Endothelial cell (in vitro differentiated cells): ENCODE measurements around the gene VSTM4. TPM values are rescaled to one million over a fixed set of nuclear protein-coding genes. Genes with fewer than 3 reads are reported as not detected.

Source experiments
- DNase-seq: peaks from one replicate; pipeline ENCODE4 v3.0.0; 2021; ENCODE audit warnings: low spot score
- H3K27ac Mint-ChIP-seq: one replicate; pipeline ENCODE4 v1.8.0; 2021; ENCODE audit warnings: mixed read lengths, inconsistent platforms; ENCODE audit not compliant: unreplicated experiment
- H3K27me3 Mint-ChIP-seq: one replicate; pipeline ENCODE4 v1.8.0; 2021; ENCODE audit warnings: mild to moderate bottlenecking, moderate library complexity, mixed read lengths, inconsistent platforms; ENCODE audit not compliant: unreplicated experiment
- H3K36me3 Mint-ChIP-seq: one replicate; pipeline ENCODE4 v1.8.0; 2021; ENCODE audit warnings: mild to moderate bottlenecking, low read depth, mixed read lengths, inconsistent platforms; ENCODE audit not compliant: unreplicated experiment
- H3K4me1 Mint-ChIP-seq: one replicate; pipeline ENCODE4 v1.8.0; 2021; ENCODE audit warnings: mild to moderate bottlenecking, mixed read lengths, inconsistent platforms; ENCODE audit not compliant: unreplicated experiment
- H3K4me3 Mint-ChIP-seq: one replicate; pipeline ENCODE4 v1.8.0; 2021; ENCODE audit warnings: mild to moderate bottlenecking, mixed read lengths, inconsistent platforms; ENCODE audit not compliant: unreplicated experiment
- H3K9me3 Mint-ChIP-seq: one replicate; pipeline ENCODE4 v1.8.0; 2021; ENCODE audit warnings: mixed read lengths, inconsistent platforms; ENCODE audit not compliant: unreplicated experiment
- CTCF ChIP-seq: fragments of 200-600 bp; sonication (generic); IDR thresholded peaks from one replicate; pipeline ENCODE4 v1.5.0; 2021; ENCODE audit warnings: antibody characterized with exemption; ENCODE audit not compliant: unreplicated experiment
- total RNA-seq: library from RNA; stranded (reverse); fragmentation: NEBNext Ultra II Directional; extraction: Animal tissue kit (Norgen Biotek cat#: 25700); gene quantifications from one replicate; pipeline ENCODE4 v1.2.1, GENCODE V29; 2021; ENCODE audit not compliant: unreplicated experiment

VSTM4 gene
- total RNA-seq, 1 donor from 2014 or later = 0.38 TPM

- no peak for DNase-seq
- no peaks in the 10 kb centered on the region for H3K9me3 Mint-ChIP-seq
- no peak overlapping the region for H3K4me3 Mint-ChIP-seq
- no peaks in the 10 kb centered on the region for H3K36me3 Mint-ChIP-seq
- H3K27me3 Mint-ChIP-seq = peaks cover 1% of the 10 kb centered on the region
- peaks cover 2% of the 10 kb centered on the region for H3K4me1 Mint-ChIP-seq
- no peak for TF ChIP-seq CTCF
- no peak overlapping the region for H3K27ac Mint-ChIP-seq
Measured at GRCh38 chr10:49158404-49158803, 43.1 kb upstream of the VSTM4 start.

GRCh38 chr10:49157229-49157628 is 41.9 kb upstream of the VSTM4 start:
- H3K27me3 Mint-ChIP-seq = peaks cover 1% of the 10 kb centered on the region
- no peaks in the 10 kb centered on the region for H3K9me3 Mint-ChIP-seq
- DNase-seq = no peak
- H3K4me3 Mint-ChIP-seq = no peak overlapping the region
- TF ChIP-seq CTCF = no peak
- peaks cover 2% of the 10 kb centered on the region for H3K4me1 Mint-ChIP-seq
- no peaks in the 10 kb centered on the region for H3K36me3 Mint-ChIP-seq
- no peak overlapping the region for H3K27ac Mint-ChIP-seq

GRCh38 chr10:49154641-49155040 is 39.3 kb upstream of the VSTM4 start:
- H3K4me1 Mint-ChIP-seq = peaks cover 2% of the 10 kb centered on the region
- no peaks in the 10 kb centered on the region for H3K9me3 Mint-ChIP-seq
- H3K27me3 Mint-ChIP-seq = peaks cover 1% of the 10 kb centered on the region
- TF ChIP-seq CTCF = no peak
- H3K4me3 Mint-ChIP-seq = no peak overlapping the region
- DNase-seq = no peak
- H3K36me3 Mint-ChIP-seq = no peaks in the 10 kb centered on the region
- H3K27ac Mint-ChIP-seq = no peak overlapping the region

GRCh38 chr10:49153971-49154370 is 38.6 kb upstream of the VSTM4 start:
- peaks cover 1% of the 10 kb centered on the region for H3K27me3 Mint-ChIP-seq
- H3K36me3 Mint-ChIP-seq = no peaks in the 10 kb centered on the region
- no peaks in the 10 kb centered on the region for H3K9me3 Mint-ChIP-seq
- TF ChIP-seq CTCF = no peak
- H3K27ac Mint-ChIP-seq = no peak overlapping the region
- H3K4me3 Mint-ChIP-seq = no peak overlapping the region
- no peak for DNase-seq
- peaks cover 2% of the 10 kb centered on the region for H3K4me1 Mint-ChIP-seq

- Mint-ChIP-seq H3K4me1 (no peaks in the 10 kb centered on the region), H3K27ac (no peak overlapping the region), H3K4me3 (no peak overlapping the region), H3K36me3 (peaks cover 3% of the 10 kb centered on the region), H3K27me3 (peaks cover 1% of the 10 kb centered on the region), H3K9me3 (no peaks in the 10 kb centered on the region)
- DNase-seq = no peak
- no peak for TF ChIP-seq CTCF
Measured at GRCh38 chr10:49153115-49153514, 37.8 kb upstream of the VSTM4 start.
